ENCODE results near the gene KSR2.
A peak's percentile ranks its signal among the peaks of the same experiment; 100 is the strongest.
"Not testable (repeated sequence)": the region's sequence is repeated elsewhere in the genome, so short reads cannot be mapped to it uniquely, and the experiment has no call there.

The KSR2 gene

DNA sequence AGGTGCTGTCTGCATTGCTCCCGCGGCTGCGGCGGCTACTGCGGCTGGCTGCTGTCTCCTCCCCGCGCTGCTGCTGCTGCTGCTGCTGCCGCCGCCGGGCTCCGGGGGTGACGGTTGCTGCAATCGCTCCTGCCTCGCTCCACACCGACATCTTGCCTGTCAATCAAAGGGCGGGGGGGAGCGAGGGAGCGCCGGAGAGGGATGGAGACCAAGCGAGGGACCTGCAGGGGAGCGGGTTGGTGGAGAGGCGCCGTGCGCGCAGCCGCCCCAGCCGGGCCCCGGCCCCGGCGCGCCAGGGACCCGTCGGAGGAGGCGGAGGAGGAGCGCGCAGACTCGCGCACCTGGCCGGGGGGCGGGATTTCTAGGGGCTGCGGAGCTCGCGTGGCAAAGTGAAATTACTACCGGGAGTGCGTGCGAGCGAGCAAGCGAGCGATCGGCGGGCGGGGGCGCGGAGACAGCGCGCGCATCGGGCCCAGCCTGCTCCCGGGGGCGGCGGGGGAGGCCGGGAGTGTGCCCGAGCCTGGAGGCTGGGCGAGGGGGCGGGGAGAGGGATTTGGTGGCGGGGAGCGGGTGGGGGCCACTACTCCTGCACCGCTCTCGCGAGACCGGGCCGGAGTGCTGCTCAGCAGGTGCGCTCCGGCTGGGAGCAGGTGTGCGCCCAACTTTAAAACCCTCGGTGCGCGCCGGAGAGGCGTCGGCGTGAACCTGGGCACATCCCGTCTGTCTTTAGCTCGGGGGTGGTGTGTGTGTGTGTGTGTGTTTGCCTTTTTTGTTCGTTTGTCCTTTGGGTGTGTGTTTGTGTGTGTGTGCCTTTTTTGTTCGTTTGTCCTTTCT is at the start of gene KSR2:
Gene KSR2 (minus strand): TSS at position 165 of the 834 bp plus-strand sequence. CDS start 735 bp downstream, outside the sequence.
- DNase-seq: peak; percentile 23

DNA sequence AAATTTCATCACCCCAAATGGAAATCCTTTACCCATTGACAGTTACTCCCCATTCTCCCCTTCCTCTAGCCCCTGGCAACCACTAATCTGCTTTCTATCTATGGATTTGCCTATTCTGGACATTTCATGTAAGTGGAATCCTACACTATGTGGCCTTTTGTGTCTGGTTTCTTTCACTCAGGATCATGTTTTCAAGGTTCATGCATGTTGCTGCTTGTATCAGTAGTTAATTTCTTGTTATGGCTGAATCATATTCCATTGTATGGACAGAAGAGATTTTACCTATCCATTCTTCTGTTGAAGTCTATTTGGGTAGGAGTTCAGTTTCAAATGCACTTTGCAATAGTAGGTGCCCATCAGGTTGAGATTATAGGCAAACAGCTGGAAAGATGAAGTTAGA is 49.1 kb upstream of the KSR2 start:
- no peak for DNase-seq

DNA sequence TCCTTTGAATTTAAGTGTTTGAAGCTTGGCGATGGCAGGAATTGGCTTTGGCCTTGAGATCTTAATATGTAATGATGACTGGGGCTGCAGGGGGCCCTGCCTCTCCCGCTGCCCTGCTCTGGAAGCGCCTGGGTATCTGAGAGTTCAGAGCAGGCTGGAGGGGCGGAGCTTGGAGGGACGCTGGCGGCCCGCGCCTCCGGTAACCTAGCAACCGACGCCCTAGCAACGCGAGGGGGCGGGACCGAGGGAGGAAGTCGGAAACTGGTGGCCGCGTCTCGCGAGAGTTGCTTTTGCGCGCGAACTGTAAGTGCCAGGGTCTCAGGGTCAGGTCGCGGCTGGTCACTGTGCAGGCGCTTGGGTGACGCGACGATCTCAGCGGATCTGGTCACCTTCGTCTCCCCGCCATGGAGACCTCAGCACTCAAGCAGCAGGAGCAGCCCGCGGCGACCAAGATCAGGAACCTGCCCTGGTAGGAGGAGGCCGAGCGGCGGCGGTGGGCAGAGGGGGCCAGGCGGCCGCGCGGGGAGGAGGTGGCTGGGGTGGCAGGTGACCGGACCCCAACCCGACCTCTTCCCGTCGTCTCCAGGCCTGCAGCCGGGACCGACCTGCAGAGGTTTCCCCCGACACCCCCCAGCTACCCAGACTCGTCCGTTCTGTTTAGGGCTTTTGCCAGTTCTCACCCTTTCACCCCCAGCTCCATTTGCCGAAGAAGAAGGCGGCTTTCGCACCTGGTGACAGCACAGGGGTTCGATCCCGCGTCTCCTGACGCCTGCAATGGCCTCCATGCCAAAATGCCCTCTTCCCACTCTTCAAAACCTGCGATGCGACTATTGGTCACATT is 47.9 kb upstream of the KSR2 start, which contains the start of gene RFC5:
Gene RFC5 (plus strand): TSS at position 280 of the 841 bp plus-strand sequence. CDS start 125 bp downstream, at position 405.
- peak; percentile 98 for DNase-seq

DNA sequence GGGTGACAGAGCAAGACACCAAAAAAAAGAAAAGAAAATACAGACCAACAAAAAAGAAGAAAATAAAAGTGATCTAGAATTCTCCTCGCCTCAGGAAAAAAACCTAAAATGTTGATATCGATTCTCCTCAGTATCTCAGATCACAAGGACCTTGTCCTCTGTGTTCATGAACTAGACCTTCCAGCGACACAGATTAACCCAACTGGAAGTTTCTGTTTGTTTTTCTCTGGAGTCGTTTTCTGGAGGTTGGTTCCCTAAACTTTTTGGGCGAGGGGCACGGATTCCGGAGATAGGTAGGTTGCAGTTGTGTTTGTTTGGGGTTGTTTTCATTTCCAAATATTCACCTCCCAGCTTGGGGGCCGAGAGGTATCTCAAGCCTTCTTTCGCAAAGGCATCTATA is 47.2 kb upstream of the KSR2 start:
- DNase-seq: no peak

DNA sequence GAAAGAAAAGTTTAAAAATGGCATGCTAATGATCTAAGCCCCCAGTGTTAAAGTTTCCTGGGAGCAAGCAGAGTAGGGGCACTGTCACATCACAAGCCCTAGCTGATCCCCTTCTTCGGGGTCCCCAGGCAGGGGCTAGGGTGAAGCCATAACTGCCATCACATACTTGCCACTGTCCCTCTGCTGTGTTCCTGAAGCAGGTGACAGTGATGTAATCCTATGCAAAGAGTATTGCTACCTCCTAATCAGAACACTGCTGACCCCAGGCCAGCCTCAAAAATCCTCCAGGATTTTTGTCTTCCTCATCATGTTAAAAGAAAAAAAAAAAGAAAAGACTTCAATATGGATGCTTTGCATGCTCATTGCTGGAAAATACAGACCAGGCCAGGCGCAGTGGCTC is 46.5 kb upstream of the KSR2 start:
- no peak for DNase-seq

- DNase-seq: no peak
Observed at GRCh38 chr12:118013283-118013682, 44.5 kb upstream of the KSR2 start.

- no peak for DNase-seq
Observed at GRCh38 chr12:118011961-118012360, 43.2 kb upstream of the KSR2 start.

- no peak for DNase-seq
Observed at GRCh38 chr12:118011377-118011776, 42.6 kb upstream of the KSR2 start.

DNA sequence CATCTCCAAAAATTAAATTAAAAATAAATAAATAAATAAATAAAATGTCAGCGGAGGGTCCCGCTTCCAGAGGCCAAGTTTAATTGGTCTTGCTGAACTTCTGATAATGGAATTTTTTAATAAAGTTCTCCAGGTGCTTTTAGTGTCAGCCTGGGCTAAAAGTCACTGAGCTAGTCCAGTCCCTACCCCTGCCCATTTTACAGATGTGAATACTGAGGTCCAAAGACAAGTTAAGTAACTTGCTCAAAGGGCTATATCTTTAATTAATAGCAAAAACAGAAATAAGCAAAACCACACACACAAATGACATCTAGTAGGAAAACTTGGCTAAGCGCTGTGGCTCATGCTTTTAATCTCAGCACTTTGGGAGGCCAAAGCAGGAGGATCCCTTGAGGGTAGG is 42.1 kb upstream of the KSR2 start:
- no peak for DNase-seq

DNA sequence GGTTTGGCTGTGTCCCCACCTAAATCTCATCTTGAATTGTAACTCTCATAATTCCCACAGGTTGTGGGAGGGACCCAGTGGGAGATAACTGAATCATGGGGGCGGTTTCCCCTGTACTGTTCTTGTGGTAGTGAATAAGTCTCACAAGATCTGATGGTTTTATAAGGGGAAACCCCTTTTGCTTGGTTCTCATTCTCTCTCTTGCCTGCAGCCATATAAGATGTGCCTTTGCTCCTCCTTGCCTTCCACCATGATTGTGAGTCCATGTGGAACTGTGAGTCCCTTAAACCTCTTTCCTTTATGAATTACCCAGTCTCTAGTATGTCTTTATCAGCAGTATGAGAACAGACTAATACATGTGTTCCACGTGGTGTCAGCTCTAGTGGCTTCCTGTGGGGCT is 31.0 kb upstream of the KSR2 start:
- not testable (repeated sequence) for DNase-seq

DNA sequence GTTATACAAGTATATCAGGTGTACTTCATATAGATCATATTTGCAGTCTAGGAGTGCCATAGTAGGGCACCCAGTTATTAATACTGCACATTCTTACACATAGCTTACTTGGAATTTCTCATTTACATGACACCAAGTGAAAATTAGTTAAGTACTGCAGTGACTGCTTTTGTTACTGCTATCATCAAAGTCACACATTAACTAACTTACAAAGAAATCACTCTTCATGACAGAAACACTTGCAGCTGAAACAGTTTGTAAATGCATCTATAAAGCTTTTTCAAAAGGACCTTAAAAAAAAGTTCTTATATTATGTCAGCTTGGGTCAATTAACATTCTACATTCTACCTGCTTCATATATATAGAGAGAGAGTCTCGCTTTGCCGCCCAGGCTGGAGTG is 29.9 kb upstream of the KSR2 start:
- DNase-seq: no peak

GRCh38 chr12:117994551-117995438 is 26.0 kb upstream of the KSR2 start:
- no peak for DNase-seq

DNA sequence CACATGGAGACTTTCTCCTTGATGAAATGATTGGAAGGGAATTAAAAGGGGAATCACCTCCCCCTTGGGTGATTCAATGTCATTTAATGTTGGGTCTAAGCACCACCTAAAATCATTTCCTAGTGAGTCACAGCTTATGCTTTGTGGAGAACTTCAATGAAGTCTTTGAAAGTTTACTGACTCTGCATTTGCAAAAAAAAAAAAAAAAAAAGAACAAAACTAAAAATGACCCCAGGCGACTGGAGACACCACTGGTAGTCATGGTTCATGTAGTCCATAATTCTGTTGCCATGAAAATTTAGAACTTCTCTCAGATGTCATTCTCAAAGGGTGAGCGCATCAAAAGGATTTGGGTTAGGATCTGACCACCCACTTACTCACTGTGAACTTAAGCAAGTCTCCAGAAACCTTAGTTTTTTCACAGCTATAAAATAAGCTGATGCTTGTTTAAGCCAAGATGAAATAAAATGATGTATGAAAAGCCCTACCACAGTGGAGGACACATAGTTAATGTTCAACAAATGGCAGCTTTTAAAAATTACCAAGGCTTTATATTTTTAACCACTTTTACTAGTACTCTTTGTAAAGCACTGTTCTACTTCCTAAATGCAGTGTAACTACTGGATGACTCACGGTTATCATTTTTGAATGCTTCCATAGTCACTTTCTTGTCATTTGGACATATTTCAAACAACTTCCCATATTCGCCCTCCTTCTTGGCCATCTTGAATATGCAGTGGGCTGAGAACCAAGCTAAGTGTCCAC is 18.1 kb upstream of the KSR2 start:
- no peak for DNase-seq

DNA sequence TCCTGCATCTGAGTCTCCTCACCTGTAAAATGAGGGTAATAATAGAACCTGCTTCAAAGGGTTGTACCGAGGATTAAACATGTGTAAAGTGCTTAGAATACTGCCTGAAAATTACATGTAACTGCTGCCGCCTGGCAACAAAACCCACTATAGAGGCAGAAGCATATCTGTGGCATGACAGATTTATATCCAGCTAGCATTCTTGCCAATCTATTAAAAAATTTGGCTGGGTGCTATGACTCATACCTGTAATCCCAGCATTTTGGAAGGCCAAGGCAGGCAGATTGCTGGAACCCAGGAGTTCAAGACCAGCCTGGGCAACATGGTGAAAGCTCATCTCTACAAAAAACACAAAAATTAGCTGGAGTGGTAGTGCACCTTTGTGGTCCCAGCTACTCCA is 16.4 kb upstream of the KSR2 start:
- no peak for DNase-seq

DNA sequence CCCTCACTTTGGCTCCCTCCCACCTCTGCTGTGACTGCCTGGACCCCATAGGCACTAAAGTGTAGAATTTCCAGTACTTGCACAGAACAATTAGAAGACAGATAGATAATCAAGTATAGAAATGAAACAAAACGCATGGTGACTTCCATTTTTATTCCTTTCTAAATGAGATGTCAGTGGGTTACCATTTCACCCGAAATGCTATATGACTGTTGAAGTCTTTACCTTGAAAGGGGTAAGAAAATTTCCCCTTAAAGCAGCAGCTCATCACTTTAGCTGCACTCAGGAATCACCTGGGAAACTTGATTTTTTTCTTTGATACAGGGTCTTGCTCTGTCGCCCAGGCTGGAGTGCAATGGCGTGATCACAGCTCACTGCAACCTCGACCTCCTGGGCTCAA is 12.5 kb upstream of the KSR2 start:
- no peak for DNase-seq

DNA sequence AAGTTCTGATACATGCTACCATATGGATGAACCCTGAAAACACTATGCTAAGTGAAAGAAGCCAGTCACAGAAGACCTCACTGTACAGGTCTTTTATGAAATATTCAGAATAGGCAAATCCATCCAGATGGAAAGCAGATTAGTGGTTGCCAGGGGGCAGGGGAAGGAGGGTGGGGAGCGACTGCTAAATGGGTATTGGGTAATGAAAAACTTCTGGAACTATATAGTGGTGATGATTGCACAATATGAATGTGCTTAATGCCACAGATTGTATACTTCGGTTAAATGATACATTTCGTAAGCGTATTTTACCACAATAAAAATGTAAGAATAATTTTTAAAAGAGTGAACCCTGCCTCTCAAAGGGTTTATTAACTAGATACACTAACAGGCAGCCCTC is 11.8 kb upstream of the KSR2 start:
- DNase-seq: no peak

DNA sequence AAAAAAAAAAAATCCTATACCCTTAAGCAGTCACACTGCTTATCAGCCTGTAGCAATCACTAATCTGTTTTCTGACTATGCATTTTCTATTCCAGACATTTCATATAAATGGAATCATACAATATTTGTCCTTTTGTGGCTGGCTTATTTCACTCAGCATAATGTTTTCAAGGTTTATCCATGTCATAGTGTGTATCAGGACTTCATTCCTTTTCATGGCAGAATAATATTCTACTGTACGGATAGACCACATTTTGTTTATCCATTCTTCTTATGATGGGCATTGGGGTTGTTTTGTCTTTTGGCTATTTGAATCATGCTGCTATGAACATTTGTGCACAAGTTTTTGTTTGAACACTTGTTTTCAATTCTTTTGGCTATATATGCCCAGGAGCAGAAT is 8.6 kb upstream of the KSR2 start:
- DNase-seq: no peak

- no peak for DNase-seq
Observed at GRCh38 chr12:117975006-117975405, 6.2 kb upstream of the KSR2 start.

GRCh38 chr12:117972301-117972700 is 3.5 kb upstream of the KSR2 start:
- no peak for DNase-seq

DNA sequence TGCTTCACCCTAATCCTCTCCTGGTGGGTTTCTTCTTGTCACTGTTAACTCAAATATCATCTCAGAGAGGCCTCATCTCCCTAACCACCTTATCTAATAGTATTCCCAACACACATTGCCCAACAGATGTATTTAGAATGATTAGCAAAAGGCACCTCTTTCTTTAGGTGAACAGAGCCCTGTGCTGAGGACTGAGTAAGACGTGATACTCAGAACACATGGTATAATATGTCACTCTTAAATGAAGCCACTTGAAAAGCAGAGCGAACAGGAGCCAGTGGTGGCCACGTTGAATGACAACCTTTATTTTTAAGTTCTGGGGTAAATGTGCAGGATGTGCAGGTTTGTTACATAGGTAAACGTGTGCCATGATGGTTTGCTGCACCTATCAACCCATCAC is 1.5 kb upstream of the KSR2 start:
- DNase-seq: no peak

DNA sequence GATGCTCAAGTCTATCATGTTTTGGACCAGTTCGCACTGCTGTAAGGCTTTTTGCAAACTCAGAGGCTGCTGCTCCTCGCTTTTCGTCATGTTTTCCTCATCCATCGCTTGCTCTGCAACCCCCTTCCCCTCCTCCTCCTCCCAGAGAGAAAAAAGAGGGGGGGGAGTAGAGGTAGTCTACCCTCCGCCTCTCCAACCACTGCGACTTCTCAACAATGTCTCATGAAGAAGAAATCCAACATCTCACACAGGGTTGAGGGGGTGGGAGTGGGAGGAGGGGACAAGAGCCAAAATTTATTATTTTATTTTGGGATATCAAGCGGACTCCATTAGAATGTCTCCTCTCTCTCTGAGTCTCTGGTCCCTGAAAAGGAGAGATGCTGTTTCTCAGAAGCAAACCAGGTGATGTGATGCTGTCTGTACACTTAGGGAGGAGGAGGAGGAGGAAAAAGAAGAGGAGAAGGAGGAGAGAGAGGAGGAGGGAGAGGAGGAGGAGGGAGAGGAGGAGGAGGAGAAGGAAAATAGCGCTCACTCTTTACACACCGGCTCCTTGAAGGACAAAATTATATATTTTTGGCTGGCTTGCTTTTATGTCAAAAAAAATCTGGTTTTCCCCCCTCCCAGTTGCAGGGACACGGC is 520 bp downstream of the KSR2 start:
- no peak for DNase-seq

- DNase-seq: no peak
Observed at GRCh38 chr12:117967512-117967911, 1.3 kb downstream of the KSR2 start.
